Bronchial epithelial cell (primary cell): Measurements from ENCODE around the gene LSAMP. TPM values are rescaled to one million over a fixed set of nuclear protein-coding genes. Genes with fewer than 3 reads are reported as not detected.

Experiments used
- DNase-seq: peaks from one replicate; pipeline ENCODE4 v3.0.0-alpha.2; 2010; ENCODE audit warnings: low read depth
- FAIRE-seq: peaks from 2 replicates; lab custom pipeline; 2011; peaks lifted over from hg19 to GRCh38; lab: Jason Lieb, UNC
- H3K27me3 ChIP-seq: 2 replicates; pipeline ENCODE4 v1.5.1; 2011; ENCODE audit warnings: low read length; ENCODE audit not compliant: control insufficient read depth, insufficient read depth
- H3K36me3 ChIP-seq: 2 replicates; pipeline ENCODE4 v1.5.1; 2011; ENCODE audit warnings: low read length; ENCODE audit not compliant: control insufficient read depth, insufficient read depth
- H3K4me3 ChIP-seq: 2 replicates; pipeline ENCODE4 v1.5.1; 2011; ENCODE audit warnings: mild to moderate bottlenecking, low read depth, low read length, control low read depth
- CTCF ChIP-seq: IDR thresholded peaks from 2 replicates; pipeline ENCODE4 v1.5.1; 2011; ENCODE audit warnings: mild to moderate bottlenecking, moderate library complexity, low read length, control low read depth, inconsistent platforms; ENCODE audit not compliant: insufficient read depth, severe bottlenecking
- total RNA-seq: library from RNA; depleted of rRNA; stranded (reverse); fragments of >200 nt; gene quantifications from 2 replicates; pipeline ENCODE4 v1.2.1, GENCODE V29; 2014

Gene LSAMP
- total RNA-seq, 1 donor from 2014 or later, result 0.26 TPM

- peak; percentile 59 for DNase-seq
- Histone ChIP-seq H3K4me3 (no peak overlapping the region), H3K27me3 (no peaks in the 10 kb centered on the region), H3K36me3 (no peaks in the 10 kb centered on the region)
- no peak for TF ChIP-seq CTCF
- FAIRE-seq, result no peak
These were observed 620.2 kb downstream of the LSAMP start for GRCh38 chr3:115825046-115825445.

- Histone ChIP-seq H3K27me3 (no peaks in the 10 kb centered on the region), H3K36me3 (no peaks in the 10 kb centered on the region), H3K4me3 (no peak overlapping the region)
- peak; percentile 64 for DNase-seq
- no peak for FAIRE-seq
- no peak for TF ChIP-seq CTCF
These were observed 622.2 kb downstream of the LSAMP start for GRCh38 chr3:115823083-115823482.

- DNase-seq, result peak; percentile 49
- TF ChIP-seq CTCF, result no peak
- Histone ChIP-seq H3K36me3 (no peaks in the 10 kb centered on the region), H3K4me3 (no peak overlapping the region), H3K27me3 (no peaks in the 10 kb centered on the region)
- FAIRE-seq, result no peak
These were observed 622.7 kb downstream of the LSAMP start for GRCh38 chr3:115822579-115822978.

- DNase-seq (peak; percentile 85), FAIRE-seq (peak; percentile 36)
- TF ChIP-seq CTCF, result peak; percentile 78
- no peaks in the 10 kb centered on the region for H3K36me3 ChIP-seq
- H3K27me3 ChIP-seq, result no peaks in the 10 kb centered on the region
- no peak overlapping the region for H3K4me3 ChIP-seq
These were observed 625.4 kb downstream of the LSAMP start for GRCh38 chr3:115819785-115820384.

- TF ChIP-seq CTCF, result peak; percentile 79
- Histone ChIP-seq H3K27me3 (no peaks in the 10 kb centered on the region), H3K4me3 (no peak overlapping the region), H3K36me3 (no peaks in the 10 kb centered on the region)
- FAIRE-seq, result no peak
- DNase-seq, result peak; percentile 69
These were observed 630.4 kb downstream of the LSAMP start for GRCh38 chr3:115814778-115815380.
